Measurements from ENCODE around the gene NR4A3. TPM values are rescaled to one million over a fixed set of nuclear protein-coding genes. Genes with fewer than 3 reads are reported as not detected.

NR4A3 gene
- total and polyA plus RNA-seq, 2 of the 13 experiments (the other 11 are each of a cell fraction or from before 2014, with no cell fraction given), result 0.02 to 0.09 TPM

DNA sequence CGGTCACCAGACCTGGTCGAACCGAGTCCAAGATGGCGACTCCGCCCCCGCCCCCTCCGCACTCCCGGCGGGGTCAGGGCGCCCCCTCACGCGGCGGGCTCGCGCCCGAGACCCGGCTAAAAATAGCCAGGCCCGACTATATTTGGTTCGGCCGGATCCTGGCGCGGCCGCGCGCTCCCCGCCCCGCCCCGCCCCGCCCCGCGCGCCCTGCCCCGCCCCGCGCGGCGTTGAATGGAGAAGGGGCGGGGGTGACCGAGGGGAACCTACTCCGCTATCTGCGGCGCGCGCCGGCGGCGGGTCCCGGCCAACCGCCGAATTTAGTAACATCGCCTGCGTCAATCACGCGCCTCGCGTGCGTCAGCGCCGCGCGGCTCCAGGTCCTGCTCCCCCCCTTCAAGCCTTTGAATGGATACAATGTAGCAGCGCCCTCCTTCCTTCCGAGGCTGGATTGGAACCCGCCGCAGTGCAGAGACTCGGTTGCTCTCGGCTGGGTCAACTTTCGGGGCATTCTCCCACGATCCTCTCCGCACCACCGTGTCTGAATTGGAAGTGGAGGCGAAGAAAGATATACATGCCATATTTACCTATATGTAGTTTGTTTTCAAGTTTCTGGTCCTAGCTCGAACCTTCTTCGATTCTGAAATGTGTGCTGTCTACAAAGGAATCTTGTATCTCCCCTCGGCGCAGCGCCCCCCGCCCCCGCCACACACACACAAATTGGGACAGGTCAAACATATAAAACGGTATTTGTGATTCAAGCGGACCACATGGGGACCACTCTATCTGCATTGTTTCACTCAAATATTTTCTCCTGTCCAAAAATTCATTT is 1.6 kb upstream of the NR4A3 start (continued):
- TF ChIP-seq ATF4 (CRISPR knock-in tag; IDR thresholded peaks at IDR 0.05), result 0 out of 4 replicates have a peak, but pooled peaks of 1 of the 2 experiments have one; percentile 4
- peak; percentile 7; the same call in 1 of the 2 replicates for TF ChIP-seq BHLHE40 (IDR thresholded peaks at IDR 0.05; ENCODE audit: low read length)
- TF ChIP-seq ELK4 (CRISPR knock-in tag; IDR thresholded peaks at IDR 0.05; ENCODE audit: borderline replicate concordance), result peak; percentile 5; the same call in 1 of the 2 replicates
- no peak for TF ChIP-seq FOXO1 (CRISPR knock-in tag; IDR thresholded peaks at IDR 0.05)
- 0 out of 2 replicates have a peak, but pooled peaks have one; percentile 11 for TF ChIP-seq ZNF564 (CRISPR knock-in tag; IDR thresholded peaks at IDR 0.05)
- TF ChIP-seq POLR2G (IDR thresholded peaks at IDR 0.05; ENCODE audit: low read depth, low read length), result peak; percentile 57
- TF ChIP-seq, protein P1, sequence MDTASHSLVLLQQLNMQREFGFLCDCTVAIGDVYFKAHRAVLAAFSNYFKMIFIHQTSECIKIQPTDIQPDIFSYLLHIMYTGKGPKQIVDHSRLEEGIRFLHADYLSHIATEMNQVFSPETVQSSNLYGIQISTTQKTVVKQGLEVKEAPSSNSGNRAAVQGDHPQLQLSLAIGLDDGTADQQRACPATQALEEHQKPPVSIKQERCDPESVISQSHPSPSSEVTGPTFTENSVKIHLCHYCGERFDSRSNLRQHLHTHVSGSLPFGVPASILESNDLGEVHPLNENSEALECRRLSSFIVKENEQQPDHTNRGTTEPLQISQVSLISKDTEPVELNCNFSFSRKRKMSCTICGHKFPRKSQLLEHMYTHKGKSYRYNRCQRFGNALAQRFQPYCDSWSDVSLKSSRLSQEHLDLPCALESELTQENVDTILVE (CRISPR knock-in tag; IDR thresholded peaks at IDR 0.05), result 0 out of 2 replicates have a peak, but pooled peaks have one; percentile 65
- TF ChIP-seq SOX5 (CRISPR knock-in tag; IDR thresholded peaks at IDR 0.05; ENCODE audit: borderline replicate concordance), result no peak
- peak; percentile 0; the same call in 1 of the 2 replicates for TF ChIP-seq TBX2 (CRISPR knock-in tag; IDR thresholded peaks at IDR 0.05; ENCODE audit: borderline replicate concordance)
- TF ChIP-seq ZNF136 (CRISPR knock-in tag; IDR thresholded peaks at IDR 0.05; ENCODE audit: low read depth), result no peak
- TF ChIP-seq IRX3 (CRISPR knock-in tag; IDR thresholded peaks at IDR 0.05; ENCODE audit: borderline replicate concordance, low read depth), result no peak
- TF ChIP-seq TOPORS (CRISPR knock-in tag; IDR thresholded peaks at IDR 0.05), result 0 out of 2 replicates have a peak, but pooled peaks have one; percentile 4
- TF ChIP-seq ZNF331 (CRISPR knock-in tag; IDR thresholded peaks at IDR 0.05), result no peak; the same call in 1 of the 2 replicates
- peak; percentile 71; the same call in 1 of the 2 replicates for TF ChIP-seq CREB1 (IDR thresholded peaks at IDR 0.05)
- TF ChIP-seq CREB1 (CRISPR knock-in tag; IDR thresholded peaks at IDR 0.05), result peak; percentile 77
- TF ChIP-seq ZGPAT (CRISPR knock-in tag; IDR thresholded peaks at IDR 0.05), result peak; percentile 9; the same call in 1 of the 2 replicates
- 0 out of 2 replicates have a peak, but pooled peaks have one; percentile 19 for TF ChIP-seq CHD4 (IDR thresholded peaks at IDR 0.05; ENCODE audit: borderline replicate concordance, low read length)
- TF ChIP-seq TSC22D2 (CRISPR knock-in tag; IDR thresholded peaks at IDR 0.05; ENCODE audit: borderline replicate concordance), result no peak
- TF ChIP-seq SMAD3 (CRISPR knock-in tag; IDR thresholded peaks at IDR 0.05), result no peak
- no peak for TF ChIP-seq SMAD1 (CRISPR knock-in tag; IDR thresholded peaks at IDR 0.05; ENCODE audit: borderline replicate concordance, low read depth)
- TF ChIP-seq THAP11 (CRISPR knock-in tag; IDR thresholded peaks at IDR 0.05), result peak; percentile 64
- peak; percentile 93; the same call in 1 of the 2 replicates for TF ChIP-seq MEF2D (CRISPR knock-in tag; IDR thresholded peaks at IDR 0.05)
- TF ChIP-seq TBX3 (IDR thresholded peaks at IDR 0.05; ENCODE audit: borderline replicate concordance), result no peak
- TF ChIP-seq MEIS1 (CRISPR knock-in tag; IDR thresholded peaks at IDR 0.05; ENCODE audit: borderline replicate concordance), result no peak
- no peak for TF ChIP-seq HOXA5 (CRISPR knock-in tag; IDR thresholded peaks at IDR 0.05)
- TF ChIP-seq ZNF850 (CRISPR knock-in tag; conservative IDR thresholded peaks at IDR 0.05), result no peak

Data from HepG2 (cell line).